Iris pigment epithelial cell (primary cell): Measurements from ENCODE around the gene SSC5D.
"Not testable (repeated sequence)": the region's sequence is repeated elsewhere in the genome, so short reads cannot be mapped to it uniquely, and the experiment has no call there.

Experiments
- DNase-seq: peaks from one replicate; pipeline ENCODE4 v3.0.0-alpha.2; 2011; ENCODE audit warnings: low read depth

Gene SSC5D

GRCh38 chr19:55486971-55487923 lies 989 bp upstream of the SSC5D start:
- DNase-seq = peak; percentile 96

GRCh38 chr19:55488986-55489710 lies 912 bp downstream of the SSC5D start:
- no peak for DNase-seq

GRCh38 chr19:55489711-55490477 lies 1.7 kb downstream of the SSC5D start:
- DNase-seq = no peak

GRCh38 chr19:55490478-55491432 lies 2.5 kb downstream of the SSC5D start:
- DNase-seq = no peak

GRCh38 chr19:55491546-55492360 lies 3.5 kb downstream of the SSC5D start:
- DNase-seq = no peak

GRCh38 chr19:55492362-55492944 lies 4.2 kb downstream of the SSC5D start:
- DNase-seq = no peak

GRCh38 chr19:55493052-55493644 lies 4.9 kb downstream of the SSC5D start:
- no peak for DNase-seq

GRCh38 chr19:55493645-55494171 lies 5.5 kb downstream of the SSC5D start:
- no peak for DNase-seq

GRCh38 chr19:55494172-55494761 lies 6.0 kb downstream of the SSC5D start:
- DNase-seq = peak; percentile 28

GRCh38 chr19:55495646-55496349 lies 7.6 kb downstream of the SSC5D start:
- DNase-seq = no peak

- not testable (repeated sequence) for DNase-seq
Measured at GRCh38 chr19:55496820-55497219, 8.6 kb downstream of the SSC5D start.

GRCh38 chr19:55497763-55498162 lies 9.5 kb downstream of the SSC5D start:
- no peak for DNase-seq

- DNase-seq = no peak
Measured at GRCh38 chr19:55498246-55498840, 10.1 kb downstream of the SSC5D start.

- no peak for DNase-seq
Measured at GRCh38 chr19:55500368-55500952, 12.2 kb downstream of the SSC5D start.

GRCh38 chr19:55502197-55502952 lies 14.1 kb downstream of the SSC5D start:
- no peak for DNase-seq

GRCh38 chr19:55503157-55503501 lies 14.9 kb downstream of the SSC5D start:
- DNase-seq = no peak
